HG02840 (cell line): ENCODE measurements around the gene PRDX4.
A peak's percentile ranks its signal among the peaks of the same experiment; 100 is the strongest.
"Not testable (repeated sequence)": the region's sequence is repeated elsewhere in the genome, so short reads cannot be mapped to it uniquely, and the experiment has no call there.

Source experiments
- ATAC-seq: cut with Tn5 transposase; IDR thresholded peaks from one replicate; pipeline ENCODE4 v1.9.1; 2021; ENCODE audit warnings: mild to moderate bottlenecking, moderate library complexity, moderate number of reproducible peaks; ENCODE audit not compliant: unreplicated experiment, low FRiP score

PRDX4 gene

GRCh38 chrX:23667239-23668177, at the start of gene PRDX4:
Gene PRDX4, plus strand, starts transcription at chrX:23667493. Its CDS starts 78 bp downstream, at chrX:23667571.
- peak; percentile 56 for ATAC-seq

- no peak for ATAC-seq
Observed at GRCh38 chrX:23621621-23622265, 45.5 kb upstream of the PRDX4 start.

GRCh38 chrX:23623797-23624196, 43.5 kb upstream of the PRDX4 start:
- no peak for ATAC-seq

- no peak for ATAC-seq
Observed at GRCh38 chrX:23626651-23627050, 40.6 kb upstream of the PRDX4 start.

- ATAC-seq: no peak
Observed at GRCh38 chrX:23628131-23628530, 39.2 kb upstream of the PRDX4 start.

GRCh38 chrX:23631136-23631535, 36.2 kb upstream of the PRDX4 start:
- no peak for ATAC-seq

GRCh38 chrX:23633834-23634580, 33.3 kb upstream of the PRDX4 start:
- ATAC-seq: no peak

GRCh38 chrX:23637187-23637586, 30.1 kb upstream of the PRDX4 start:
- no peak for ATAC-seq

- no peak for ATAC-seq
Observed at GRCh38 chrX:23643020-23643419, 24.3 kb upstream of the PRDX4 start.

- ATAC-seq: no peak
Observed at GRCh38 chrX:23644744-23645143, 22.5 kb upstream of the PRDX4 start.

- no peak for ATAC-seq
Observed at GRCh38 chrX:23656091-23656490, 11.2 kb upstream of the PRDX4 start.

GRCh38 chrX:23656684-23657083, 10.6 kb upstream of the PRDX4 start:
- ATAC-seq: no peak

GRCh38 chrX:23659339-23659738, 8.0 kb upstream of the PRDX4 start:
- no peak for ATAC-seq

- not testable (repeated sequence) for ATAC-seq
Observed at GRCh38 chrX:23660083-23660765, 7.1 kb upstream of the PRDX4 start.

- no peak for ATAC-seq
Observed at GRCh38 chrX:23660766-23661132, 6.5 kb upstream of the PRDX4 start.

- no peak for ATAC-seq
Observed at GRCh38 chrX:23661671-23662070, 5.6 kb upstream of the PRDX4 start.

GRCh38 chrX:23662187-23662586, 5.1 kb upstream of the PRDX4 start:
- ATAC-seq: peak; percentile 44

- ATAC-seq: peak; percentile 45
Observed at GRCh38 chrX:23662853-23663252, 4.4 kb upstream of the PRDX4 start.

GRCh38 chrX:23664496-23664895, 2.8 kb upstream of the PRDX4 start:
- ATAC-seq: no peak

GRCh38 chrX:23666282-23666681, 1.0 kb upstream of the PRDX4 start:
- no peak for ATAC-seq
